ENCODE measurements around the gene TNKS2. TPM values are rescaled to one million over a fixed set of nuclear protein-coding genes. Genes with fewer than 3 reads are reported as not detected.

TNKS2 gene
- total and polyA plus RNA-seq, 2 of the 13 experiments (the other 11 are each of a cell fraction or from before 2014, with no cell fraction given) = 15.2 to 19.4 TPM

- no peak for TF ChIP-seq PBX2 (CRISPR knock-in tag; IDR thresholded peaks at IDR 0.05)
- no peak for TF ChIP-seq ZNF784 (CRISPR knock-in tag; IDR thresholded peaks at IDR 0.05; ENCODE audit: borderline replicate concordance)
- TF ChIP-seq THAP11 (CRISPR knock-in tag; IDR thresholded peaks at IDR 0.05) = no peak
- no peak for TF ChIP-seq ZBTB37 (CRISPR knock-in tag; IDR thresholded peaks at IDR 0.05)
- TF ChIP-seq STAT6 (CRISPR knock-in tag; IDR thresholded peaks at IDR 0.05; ENCODE audit: borderline replicate concordance) = no peak
- 0 out of 2 replicates have a peak, but pooled peaks have one; percentile 26 for TF ChIP-seq MLXIP (CRISPR knock-in tag; IDR thresholded peaks at IDR 0.05; ENCODE audit: borderline replicate concordance)
- TF ChIP-seq CREB3 (CRISPR knock-in tag; IDR thresholded peaks at IDR 0.05) = no peak
- TF ChIP-seq CREB1 (IDR thresholded peaks at IDR 0.05) = no peak
- peak; percentile 48; the same call in 1 of the 2 replicates for TF ChIP-seq CREB1 (CRISPR knock-in tag; IDR thresholded peaks at IDR 0.05)
- TF ChIP-seq ZNF652 (CRISPR knock-in tag; IDR thresholded peaks at IDR 0.05; ENCODE audit: borderline replicate concordance, low read depth) = peak; percentile 97
- TF ChIP-seq RXRA (CRISPR knock-in tag; IDR thresholded peaks at IDR 0.05) = peak; percentile 60; the same call in 1 of the 2 replicates
- peak; percentile 62; the same call in 1 of the 2 replicates for TF ChIP-seq ZBTB7B (CRISPR knock-in tag; IDR thresholded peaks at IDR 0.05)
- peak; percentile 72; the same call in 1 of the 2 replicates for TF ChIP-seq ZNF225 (CRISPR knock-in tag; IDR thresholded peaks at IDR 0.05)
- TF ChIP-seq ZFP90 (CRISPR knock-in tag; IDR thresholded peaks at IDR 0.05; ENCODE audit: borderline replicate concordance) = no peak
- TF ChIP-seq IRF1 (CRISPR knock-in tag; IDR thresholded peaks at IDR 0.05; ENCODE audit: low read depth) = no peak
- TF ChIP-seq TAF1 (CRISPR knock-in tag; IDR thresholded peaks at IDR 0.05) = no peak; the same call in 1 of the 2 replicates
- TF ChIP-seq ZEB1 (IDR thresholded peaks at IDR 0.05; ENCODE audit: insufficient replicate concordance, low read depth) = peak; percentile 23
These were observed 89.2 kb downstream of the TNKS2 start (continued) for GRCh38 chr10:91887272-91888076.
